Measurements from ENCODE around the gene BRAT1. TPM values are rescaled to one million over a fixed set of nuclear protein-coding genes. Genes with fewer than 3 reads are reported as not detected.
"Not testable (repeated sequence)": the region's sequence is repeated elsewhere in the genome, so short reads cannot be mapped to it uniquely, and the experiment has no call there.

Gene BRAT1
- polyA plus RNA-seq, 1 donor: 20.3 TPM

DNA sequence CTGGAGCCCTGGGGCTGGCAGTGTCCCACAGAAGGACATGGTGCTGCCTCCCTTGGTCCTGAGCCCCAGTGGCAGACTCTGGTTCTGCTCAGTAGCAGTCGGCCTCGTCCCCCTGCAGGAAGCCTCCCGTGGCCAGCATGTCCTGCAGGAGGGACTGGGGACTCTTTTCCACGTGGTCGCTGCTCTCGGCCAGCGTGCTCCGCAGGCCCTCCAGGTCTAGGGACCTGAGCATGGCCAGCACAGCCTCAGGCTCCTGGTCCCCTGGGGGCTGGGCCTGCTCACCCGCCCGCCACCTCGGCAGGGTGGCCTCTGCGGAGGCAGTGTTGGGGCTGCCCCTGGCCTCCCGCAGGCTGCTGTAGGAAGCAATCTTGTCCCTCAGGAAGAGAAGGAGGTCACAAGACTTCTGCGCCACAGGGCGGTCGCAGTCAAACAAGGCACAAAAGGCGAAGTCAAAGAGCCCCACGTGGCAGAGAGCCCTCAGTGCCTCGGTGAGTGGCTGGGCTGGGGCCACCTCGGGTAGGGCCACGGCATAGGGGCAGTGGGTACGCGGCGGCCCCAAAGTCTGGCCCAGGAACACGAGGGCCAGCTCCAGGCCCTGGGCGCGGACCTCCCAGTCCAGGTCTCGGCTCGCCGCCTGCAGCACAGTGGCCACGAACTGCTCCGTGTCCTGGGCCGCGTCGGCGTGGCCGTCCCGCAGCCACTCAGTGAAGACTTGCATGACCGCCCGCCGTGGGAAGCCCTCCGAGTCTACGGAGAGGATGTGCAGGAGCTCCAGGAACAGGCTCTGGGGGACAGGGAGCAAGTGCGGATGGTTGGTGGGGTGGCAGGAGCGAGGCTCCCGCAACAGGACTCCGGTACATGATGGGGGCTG is 17.1 kb downstream of the BRAT1 start:
- no peak for DNase-seq (ENCODE audit: low read depth)

DNA sequence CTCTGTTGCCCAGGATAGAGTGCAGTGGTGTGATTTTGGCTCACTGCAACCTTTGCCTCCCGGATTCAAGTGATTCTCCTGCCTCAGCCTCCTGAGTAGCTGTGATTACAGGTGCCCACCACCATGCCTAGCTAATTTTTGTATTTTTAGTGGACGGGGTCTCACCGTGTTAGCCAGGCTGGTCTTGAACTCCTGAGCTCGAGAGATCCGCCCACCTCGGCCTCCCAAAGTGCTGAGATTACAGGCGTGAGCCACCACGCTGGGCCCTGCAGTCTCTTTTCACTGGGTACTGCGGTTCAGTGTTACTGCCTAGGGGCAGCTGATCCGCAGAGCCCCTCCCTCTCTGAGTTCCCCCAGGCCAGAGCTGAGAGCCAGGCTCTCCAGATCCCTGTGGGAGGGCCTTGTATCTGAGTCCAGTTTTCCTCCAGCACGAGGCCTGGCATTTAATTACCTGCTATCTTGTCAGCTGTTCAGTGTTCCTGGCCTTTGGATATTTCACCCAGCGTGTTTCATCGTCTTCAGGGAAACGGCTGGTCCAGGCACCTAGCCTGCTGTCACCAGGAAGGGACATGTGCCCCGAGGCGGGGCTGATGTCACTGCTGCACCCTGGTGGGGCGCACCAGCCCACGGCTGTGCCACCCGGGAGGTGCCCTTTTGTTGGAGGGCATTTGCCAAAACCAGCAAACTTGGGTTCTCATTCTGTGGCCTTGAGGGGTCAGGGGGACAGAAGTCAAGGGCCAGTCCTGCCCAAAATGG is 19.3 kb downstream of the BRAT1 start:
- not testable (repeated sequence) for DNase-seq (ENCODE audit: low read depth)

DNA sequence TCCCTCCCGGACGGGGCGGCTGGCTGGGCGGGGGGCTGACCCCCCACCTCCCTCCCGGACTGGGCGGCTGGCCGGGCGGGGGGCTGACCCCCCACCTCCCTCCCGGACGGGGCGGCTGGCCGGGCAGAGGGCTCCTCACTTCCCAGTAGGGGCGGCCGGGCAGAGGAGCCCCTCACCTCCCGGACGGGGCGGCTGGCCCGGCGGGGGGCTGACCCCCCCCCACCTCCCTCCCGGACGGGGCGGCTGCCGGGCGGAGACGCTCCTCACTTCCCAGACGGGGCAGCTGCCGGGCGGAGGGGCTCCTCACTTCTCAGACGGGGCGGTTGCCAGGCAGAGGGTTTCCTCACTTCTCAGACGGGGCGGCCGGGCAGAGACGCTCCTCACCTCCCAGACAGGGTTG is 21.1 kb downstream of the BRAT1 start:
- not testable (repeated sequence) for DNase-seq (ENCODE audit: low read depth)

DNA sequence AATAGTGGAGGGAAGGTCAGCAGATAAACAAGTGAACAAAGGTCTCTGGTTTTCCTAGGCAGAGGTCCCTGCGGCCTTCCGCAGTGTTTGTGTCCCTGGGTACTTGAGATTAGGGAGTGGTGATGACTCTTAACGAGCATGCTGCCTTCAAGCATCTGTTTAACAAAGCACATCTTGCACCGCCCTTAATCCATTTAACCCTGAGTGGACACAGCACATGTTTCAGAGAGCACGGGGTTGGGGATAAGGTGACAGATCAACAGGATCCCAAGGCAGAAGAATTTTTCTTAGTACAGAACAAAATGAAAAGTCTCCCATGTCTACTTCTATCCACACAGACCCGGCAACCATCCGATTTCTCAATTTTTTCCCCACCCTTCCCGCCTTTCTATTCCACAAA is 21.8 kb downstream of the BRAT1 start:
- DNase-seq (ENCODE audit: low read depth): not testable (repeated sequence)

DNA sequence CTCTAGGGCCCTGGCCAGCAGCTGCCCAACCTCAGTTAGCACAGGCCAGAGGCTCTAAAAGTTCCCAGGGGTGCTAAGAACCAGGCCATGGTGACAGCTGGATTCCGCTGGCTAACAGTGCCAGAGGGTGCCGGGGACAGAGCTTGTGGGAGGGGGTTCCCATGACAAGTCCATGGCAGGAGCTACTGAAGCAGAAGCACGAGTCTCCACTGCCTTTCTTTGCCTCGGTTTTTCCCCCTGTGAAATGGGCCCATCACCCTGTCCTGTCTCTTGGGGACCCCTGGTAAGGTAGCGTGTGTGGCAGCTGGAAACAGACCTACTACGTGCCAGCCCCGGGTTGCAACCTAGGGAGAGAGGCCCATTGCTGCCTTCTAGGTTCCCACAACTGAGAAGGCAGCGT is 22.5 kb downstream of the BRAT1 start:
- DNase-seq (ENCODE audit: low read depth): not testable (repeated sequence)

DNA sequence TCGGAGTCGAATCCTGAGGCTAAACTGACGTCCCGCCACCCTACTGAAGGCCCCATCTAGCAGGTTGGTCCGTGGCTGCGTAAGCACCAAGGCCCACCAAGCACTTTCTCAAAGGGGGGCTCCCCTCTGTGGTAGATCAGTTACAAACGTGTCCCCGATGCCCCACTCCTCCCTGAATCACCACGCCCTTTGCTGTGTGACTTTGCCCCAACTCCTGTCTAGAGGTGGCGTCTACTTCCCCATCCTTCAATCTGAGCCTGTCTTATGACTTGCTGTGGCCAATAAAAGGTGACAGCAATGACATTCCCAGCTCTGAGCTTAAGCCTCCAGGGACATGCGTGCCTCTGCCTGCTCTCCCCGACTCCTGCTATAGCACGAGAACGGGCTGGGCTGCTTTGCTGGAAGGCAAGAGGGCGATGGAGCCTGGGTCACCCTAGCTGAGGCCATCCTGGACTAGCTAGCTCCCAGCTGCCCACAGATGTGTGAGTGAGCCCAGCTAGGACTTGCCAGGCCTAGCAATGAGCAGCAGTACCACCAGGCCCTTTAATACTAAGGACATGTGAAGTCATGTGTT is 23.0 kb downstream of the BRAT1 start:
- not testable (repeated sequence) for DNase-seq (ENCODE audit: low read depth)

DNA sequence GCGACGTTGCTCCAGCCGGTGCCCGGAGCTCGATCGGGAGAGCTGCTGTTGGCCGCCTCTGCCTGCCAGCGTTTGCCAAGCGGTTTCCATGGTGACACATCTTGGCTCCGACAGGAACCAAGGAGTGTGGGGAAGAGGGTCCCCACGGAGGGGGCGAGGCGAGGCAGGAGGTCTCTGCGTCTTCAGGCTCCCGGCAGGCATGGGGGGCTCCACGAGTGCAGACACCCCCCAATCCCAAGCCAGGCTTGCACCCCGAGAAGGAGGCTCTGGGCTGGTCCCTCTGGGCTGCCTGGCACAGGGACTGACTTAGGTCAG is 23.6 kb downstream of the BRAT1 start:
- DNase-seq (ENCODE audit: low read depth): not testable (repeated sequence)

DNA sequence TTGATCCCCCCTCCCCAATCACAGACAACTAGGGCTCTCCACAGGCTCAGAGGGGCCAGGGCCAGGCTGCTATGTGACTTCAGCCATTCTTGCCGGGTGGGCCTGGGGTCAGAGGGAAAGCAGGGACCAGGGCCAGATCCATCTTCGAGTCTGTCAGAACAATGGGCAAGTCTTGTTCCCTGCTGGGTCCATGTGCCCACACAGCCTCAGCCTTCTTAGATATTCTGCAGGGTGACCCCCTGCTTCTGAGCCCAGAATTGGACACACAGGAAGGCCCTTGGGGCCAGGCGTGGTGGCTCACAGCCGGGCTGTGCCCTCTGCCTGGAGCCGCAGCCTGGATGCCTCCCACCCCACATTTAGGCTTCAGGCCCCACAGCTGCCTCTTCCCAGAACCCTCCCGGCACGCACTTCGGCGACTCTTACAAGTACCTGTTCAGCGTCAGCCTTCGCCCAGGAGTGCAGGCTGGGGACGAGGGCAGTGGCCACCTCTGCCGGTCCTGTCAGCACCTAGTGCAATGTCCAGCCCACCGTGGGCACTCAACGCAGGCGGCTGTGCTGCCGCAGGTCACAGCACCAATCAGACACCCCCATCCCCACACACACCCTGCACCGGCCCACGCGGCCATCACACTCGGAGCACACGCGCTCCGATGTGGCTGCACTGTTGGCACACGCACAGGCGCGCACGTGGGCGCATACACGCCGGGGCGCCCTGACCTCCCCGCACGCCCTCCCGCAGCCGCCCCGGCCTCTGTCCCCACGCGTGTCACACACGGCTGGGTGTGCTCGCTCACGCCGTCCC is 24.1 kb downstream of the BRAT1 start:
- DNase-seq (ENCODE audit: low read depth): not testable (repeated sequence)

DNA sequence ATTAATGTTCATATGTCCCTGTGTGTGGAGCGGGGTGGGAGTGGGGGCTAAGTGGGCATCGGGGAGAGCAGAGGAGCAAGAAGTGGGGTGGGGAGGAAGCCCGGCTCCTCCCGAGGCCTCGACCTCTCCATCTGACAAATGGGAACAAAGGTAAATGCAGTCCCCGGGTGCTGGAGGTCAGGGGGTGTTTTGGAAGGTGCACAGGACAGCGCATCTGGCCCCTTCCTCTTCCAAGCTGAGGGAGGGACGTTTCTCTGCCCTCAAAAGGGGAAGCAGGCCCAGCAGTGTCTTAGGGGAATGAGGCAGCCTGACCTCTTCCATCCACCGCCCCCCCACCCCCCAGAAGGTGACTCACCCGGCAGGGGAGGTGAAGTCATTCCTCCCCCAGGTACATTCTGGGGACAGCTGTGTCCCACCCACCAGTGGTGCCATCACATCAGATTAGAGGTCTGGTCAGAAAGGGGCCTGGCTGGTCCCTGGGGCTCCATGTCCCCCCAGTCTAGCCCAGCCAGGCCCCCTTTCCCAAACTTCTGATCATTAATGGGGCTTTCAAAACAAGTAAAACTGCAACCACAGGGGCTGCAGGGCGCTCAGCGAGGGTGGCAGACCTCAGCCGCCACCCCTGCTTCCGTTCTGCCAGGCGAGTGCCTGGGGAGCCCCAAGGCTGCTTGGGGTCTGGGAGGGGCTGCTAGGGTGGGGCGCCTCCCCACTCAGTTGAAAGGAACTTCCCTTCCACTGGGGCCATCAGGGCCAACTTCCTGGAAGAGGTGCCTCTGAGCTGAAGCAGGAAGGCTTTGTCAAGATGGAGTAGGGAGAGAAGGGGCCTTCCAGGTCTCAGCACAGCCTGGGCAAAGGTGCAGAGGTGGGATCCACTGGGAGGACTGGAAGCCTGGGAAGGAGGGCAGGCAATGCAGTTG is 25.0 kb downstream of the BRAT1 start:
- no peak for DNase-seq (ENCODE audit: low read depth)

DNA sequence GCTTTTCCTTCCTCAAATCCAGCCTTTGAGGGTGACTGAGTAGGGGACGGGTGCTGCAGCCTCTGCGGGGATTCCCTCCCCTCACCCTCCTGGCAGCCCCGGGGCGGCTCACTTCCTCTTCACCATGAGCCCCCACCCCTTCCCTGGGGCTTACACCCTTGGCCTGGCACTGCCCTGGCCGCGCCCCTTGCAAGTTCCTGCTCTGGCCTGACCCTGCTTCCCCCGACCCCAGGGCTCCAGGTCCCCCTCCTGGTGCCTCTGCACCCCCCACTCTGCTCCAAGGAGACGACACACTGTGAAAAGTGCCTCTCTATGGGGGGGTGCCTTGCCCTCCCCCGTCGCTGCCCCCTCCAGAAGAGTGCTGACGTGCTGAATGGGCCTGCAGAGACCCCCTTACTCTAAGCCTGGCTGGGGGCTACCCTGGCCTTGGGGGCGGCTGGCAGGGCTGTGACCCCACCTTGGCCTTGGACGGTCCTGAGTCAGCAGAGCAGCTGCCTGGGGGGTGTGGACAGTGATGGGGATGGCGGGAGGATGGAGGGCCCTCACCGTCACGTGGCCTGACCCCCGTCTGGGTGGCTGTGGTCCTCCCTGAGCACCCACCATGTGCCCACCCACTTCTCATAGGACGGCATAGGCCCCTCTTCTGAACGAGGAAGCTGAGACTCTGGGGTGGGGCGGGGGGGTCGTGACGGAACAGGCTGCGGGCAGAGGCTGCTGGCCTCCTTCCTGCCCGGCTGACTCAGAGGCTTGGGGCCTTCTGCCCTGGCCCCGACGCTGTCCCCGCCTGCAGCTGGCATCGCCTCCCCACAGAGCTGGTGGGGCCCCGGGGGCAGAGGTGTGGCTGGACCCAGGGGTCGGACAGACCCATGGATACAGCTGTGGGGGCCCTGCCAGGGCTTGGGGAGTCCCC is 25.9 kb downstream of the BRAT1 start:
- DNase-seq (ENCODE audit: low read depth): no peak

DNA sequence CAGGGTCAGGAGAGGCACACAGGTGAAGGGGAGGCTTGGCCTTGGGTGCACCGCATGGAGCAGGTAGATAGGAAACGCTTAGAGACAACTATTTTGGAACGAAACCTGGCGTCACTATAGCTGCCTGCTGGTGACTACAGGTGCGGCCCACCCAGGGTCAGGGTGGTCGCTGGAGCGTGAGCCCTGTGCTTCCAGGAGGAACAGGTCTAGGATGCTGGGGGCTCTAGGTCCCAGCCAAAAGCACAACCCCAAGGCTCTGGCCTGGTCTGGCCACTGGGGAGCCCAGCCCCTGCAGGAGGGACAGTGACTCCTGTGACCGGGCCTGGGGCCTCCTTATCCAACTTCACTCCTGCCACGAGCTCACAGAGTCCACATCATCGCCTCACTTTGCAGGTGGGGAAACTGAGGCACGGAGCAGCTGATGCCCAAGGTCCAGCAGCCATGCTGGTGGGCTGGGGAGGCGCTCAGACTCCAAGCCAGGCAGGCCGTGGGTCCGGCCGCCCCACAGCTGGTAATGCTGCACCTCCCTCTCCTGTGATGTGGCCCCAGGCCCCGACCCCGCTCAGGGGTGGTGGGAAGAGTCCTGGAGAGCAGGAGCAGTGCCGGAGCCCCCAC is 26.7 kb downstream of the BRAT1 start:
- no peak for DNase-seq (ENCODE audit: low read depth)

DNA sequence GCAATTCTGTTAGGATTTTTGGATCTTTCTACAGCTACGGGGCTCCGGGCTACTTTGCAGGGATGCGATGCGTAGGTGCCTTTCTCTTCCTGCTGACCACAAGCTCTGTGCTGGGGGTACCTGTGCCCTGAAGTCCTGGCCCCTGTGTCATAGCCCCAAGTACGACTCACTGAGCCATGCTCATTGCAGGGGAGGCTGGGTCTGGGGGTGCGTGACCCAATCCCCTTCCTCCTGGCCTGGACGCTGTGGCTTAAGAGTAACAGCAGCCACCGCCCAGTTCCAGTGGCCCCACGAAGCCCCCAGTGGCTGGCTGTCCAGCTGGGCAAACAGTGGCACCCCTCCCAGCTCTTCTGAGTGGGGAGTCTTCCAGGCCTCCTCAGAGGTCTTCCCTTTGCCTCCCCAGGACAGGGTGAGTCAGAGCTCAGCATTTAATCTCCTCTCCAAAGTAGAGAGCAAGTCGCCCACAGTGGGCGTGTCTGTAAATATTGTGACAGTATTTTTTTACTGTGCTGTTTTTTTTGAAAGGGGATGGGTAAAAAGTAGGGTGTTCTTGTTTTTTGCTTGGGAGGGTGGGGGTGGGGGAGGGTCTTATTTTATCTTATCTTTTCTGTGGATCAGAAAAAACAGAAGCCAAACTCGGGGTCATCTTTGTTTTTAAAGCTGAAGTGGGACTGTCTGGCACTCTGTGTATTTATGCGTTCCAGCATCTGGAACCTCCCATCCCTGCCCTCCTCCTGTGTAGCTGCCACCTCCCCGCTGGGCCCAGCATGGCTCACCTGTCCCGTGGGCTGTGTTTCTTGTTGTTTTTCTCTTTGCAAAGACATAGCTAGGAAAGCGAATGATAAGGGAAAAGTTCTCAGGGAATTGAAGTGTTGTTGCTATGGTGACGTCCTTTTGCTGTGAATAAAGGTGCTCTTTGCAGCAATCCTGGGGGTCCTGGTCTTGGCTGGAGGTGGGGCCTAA is 27.5 kb downstream of the BRAT1 start:
- DNase-seq (ENCODE audit: low read depth): no peak

DNA sequence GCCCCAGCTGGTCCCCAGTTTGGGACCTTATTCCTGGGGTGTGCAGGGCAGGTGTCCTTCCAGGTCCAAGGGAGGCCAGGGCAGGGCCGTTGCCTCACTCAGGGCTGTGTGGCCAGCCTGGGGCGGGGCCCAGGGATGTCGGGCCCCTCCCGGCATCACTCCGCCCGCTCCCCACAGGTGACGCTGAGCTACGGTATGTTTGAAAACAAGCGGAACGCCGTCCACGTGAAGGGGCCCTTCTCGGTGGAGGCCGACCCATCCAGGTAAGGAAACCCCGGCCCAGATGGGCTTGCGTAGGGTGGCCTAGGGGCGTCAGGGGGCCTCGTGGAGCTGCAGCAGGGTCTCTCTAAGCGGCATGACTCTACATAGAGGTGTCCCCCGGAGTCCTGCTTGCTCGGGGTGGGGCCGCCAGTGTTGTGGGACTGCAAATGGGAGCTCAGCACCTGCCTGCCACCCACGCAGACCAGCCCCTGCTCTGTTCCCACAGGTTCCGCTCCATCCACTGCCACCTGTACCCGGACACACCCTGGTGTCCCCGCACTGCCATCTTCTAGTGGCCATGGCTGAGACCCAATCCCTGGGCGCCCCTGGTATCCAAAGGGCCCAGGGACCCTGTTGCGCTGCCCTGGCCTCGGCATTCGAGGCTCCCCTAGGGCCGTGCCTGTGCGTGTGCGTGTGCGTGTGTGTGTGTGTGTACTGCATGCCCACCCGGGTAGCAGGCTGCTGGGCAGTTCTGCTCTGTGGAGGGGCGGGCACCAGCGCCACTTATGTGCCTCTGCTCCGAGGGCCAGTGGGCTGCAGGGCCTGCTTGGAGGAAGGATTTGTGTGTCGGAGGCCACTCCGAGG is 28.4 kb downstream of the BRAT1 start:
- no peak for DNase-seq (ENCODE audit: low read depth)

DNA sequence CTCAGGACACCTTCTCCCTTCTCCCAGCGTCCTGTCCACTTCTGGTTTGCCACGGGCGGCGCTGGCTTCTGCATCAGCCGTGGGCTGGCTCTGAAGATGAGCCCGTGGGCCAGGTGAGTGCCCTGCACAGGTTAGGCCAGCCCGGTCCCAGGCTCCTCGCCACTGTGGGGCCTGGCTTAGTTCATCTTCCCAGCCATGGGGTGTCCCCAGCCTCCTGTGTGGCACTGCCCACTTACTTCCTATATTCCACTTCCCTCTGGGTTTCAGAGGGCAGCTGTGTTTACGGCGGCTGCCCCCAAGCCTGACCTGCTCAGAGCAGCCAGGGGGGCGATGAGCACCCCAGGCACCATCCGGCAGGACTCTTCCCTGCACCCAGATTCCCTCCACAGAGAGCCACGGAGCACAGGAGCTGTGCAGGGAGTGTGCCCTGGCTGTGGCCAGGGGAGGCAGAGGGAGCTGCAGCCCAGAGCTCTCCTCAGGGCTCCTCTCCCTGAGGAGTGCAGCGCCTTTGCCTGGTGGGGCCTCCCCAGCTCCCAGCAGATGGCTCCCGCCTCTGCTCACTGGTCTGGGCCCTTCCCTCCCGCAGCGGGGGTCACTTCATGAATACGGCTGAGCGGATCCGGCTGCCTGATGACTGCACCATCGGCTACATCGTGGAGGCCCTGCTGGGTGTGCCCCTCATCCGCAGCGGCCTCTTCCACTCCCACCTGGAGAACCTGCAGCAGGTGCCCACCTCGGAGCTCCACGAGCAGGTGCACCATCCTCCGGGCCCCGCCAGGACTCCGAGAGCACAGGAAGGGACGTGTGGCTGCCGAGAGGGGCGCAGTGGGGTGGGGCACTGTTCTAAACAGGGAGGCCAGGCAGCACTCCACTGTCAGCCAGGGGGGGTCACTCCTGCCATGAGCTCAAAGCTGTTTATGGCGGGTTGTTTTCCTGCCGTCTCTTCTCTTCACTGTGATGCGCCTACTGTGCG is 29.4 kb downstream of the BRAT1 start:
- no peak for DNase-seq (ENCODE audit: low read depth)

DNA sequence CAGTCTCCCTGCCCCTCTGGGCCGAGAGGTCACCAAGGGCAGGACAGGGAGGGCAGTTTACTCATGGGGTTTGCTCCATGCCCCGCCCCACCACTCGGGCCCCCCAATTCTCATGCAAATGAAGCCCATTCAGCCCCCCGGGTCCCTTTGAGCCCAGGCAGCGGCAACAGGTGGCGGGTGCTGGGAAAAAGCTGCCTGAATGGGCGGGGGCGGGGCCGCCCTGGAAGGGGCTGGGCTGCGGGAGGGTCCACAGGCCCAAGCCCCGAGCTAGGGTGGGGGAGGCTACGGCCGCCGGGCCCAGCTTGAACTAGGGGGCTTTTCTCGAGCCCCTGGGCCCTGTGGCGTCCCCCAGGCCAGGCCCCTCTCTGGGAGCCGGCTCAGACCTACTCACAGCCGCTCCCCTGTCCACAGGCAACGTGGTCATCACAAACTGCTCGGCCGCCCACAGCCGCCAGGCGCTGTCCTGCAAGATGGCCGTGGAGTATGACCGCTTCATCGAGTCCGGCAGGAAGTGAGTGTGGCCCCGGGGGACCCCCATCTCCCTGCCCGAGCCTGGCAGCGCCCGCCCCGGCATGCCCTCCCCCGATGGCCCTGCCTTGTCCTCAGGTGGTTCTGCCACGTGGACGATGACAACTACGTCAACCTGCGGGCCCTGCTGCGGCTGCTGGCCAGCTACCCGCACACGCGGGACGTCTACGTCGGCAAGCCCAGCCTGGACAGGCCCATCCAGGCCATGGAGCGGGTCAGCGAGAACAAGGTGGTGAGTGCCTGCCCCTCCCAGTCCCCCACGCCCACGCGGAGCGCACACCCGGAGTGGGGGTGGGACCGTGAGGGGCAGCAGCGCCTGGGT is 30.3 kb downstream of the BRAT1 start:
- DNase-seq (ENCODE audit: low read depth): no peak

Measured in forelimb muscle (tissue), 1 donor.